ENCODE data around the gene LRP1B. TPM values are rescaled to one million over a fixed set of nuclear protein-coding genes. Genes with fewer than 3 reads are reported as not detected.

The LRP1B gene
- total RNA-seq, 2 experiments from 2014 or later: not detected

GRCh38 chr2:141805302-141805701 is 325.5 kb downstream of the LRP1B start:
- CTCF ChIA-PET: no interaction called here
- POLR2A ChIA-PET: no interaction called here

GRCh38 chr2:141796449-141796848 is 334.4 kb downstream of the LRP1B start:
- ChIA-PET CTCF (no interaction called here), POLR2A (no interaction called here)

GRCh38 chr2:141791521-141791920 is 339.3 kb downstream of the LRP1B start:
- ChIA-PET POLR2A (no interaction called here), CTCF (no interaction called here)

DNA sequence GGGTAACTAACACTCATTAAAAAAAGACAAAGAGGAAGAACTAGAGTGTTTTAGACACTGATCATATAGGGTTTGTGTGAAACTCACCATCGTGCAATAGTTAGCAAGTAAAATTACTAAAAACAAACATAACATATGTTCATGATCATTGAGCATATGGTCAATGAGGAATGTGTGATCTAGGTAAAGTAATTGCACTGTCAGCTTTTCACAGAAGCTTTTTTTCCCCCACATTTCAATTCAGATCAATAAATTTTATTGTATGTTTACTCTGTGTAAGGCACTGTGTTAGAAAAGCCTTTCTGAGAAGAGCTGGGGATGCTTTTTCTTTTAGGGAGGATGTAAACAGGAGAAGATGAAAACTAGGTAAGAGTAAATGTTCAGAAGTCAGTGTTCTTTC is 348.2 kb downstream of the LRP1B start:
- ChIA-PET CTCF (no interaction called here), POLR2A (no interaction called here)

DNA sequence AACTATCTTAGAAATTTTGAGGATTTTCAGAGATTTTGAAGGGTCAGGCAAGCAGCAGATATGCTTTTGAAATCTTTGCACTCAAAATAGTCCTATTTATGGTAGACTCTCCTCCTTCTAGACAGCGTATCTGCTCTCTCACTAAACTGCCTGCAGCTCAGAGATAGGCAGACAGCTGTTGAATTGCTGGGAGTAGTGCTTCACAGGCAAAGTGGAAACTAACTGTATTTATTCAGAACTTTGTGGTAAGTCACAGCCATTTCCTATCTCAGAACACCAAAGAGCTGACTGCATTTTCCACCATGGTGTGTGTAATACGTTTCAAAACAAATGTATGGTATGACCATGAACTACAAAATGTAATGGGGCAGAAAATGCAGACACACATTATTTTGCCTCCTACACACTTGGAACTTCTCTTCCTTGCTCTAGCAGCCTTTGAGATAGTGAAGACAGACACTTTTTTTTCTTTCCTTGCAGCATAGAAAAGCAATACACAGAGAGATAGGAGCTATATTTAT is 352.4 kb downstream of the LRP1B start:
- POLR2A ChIA-PET: no interaction called here
- CTCF ChIA-PET: no interaction called here

- ChIA-PET POLR2A (no interaction called here), CTCF (no interaction called here)
Observed at GRCh38 chr2:141770530-141770929, 360.3 kb downstream of the LRP1B start.

GRCh38 chr2:141767691-141768090 is 363.1 kb downstream of the LRP1B start:
- POLR2A ChIA-PET: no interaction called here
- CTCF ChIA-PET: no interaction called here

DNA sequence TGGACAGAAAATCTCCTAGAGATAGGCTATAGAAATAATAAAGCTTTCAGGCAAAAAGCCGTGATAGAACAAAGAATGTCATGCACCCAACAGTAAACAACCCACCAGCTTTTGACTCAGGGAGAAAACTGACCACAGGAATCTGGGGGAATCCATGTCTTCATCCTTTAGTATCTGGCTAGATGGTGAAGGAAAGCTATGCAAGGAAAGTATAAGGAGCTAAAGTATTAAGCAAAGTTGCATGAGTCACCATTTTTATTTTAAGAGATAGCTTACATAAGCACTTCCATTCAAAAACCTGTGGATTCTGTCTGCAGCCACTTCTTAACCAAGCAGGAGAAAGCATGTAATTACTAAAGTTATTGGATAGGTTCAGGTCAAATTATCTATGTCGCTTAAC is 363.8 kb downstream of the LRP1B start:
- ChIA-PET CTCF (no interaction called here), POLR2A (no interaction called here)

- ChIA-PET CTCF (no interaction called here), POLR2A (no interaction called here)
Observed at GRCh38 chr2:141766225-141766624, 364.6 kb downstream of the LRP1B start.

DNA sequence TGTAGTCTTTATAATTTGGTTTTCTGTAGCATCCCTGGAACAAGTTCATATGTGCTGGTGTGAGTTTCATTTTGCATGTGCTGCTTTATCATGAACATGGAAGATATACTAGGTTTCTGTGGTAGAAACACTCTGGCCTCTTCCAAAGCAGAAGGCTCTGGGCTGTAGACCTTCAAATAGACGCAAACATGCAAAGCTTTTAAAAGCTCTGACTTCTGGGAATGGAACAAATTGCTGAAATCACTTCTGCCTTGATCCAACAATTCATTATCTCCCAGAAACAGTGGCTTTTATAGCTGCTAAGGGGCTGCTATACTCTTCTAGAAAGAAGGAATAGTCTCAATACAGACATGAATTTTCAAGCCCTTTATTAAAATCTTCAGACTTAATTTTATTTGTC is 382.2 kb downstream of the LRP1B start:
- ChIA-PET POLR2A (no interaction called here), CTCF (no interaction called here)

DNA sequence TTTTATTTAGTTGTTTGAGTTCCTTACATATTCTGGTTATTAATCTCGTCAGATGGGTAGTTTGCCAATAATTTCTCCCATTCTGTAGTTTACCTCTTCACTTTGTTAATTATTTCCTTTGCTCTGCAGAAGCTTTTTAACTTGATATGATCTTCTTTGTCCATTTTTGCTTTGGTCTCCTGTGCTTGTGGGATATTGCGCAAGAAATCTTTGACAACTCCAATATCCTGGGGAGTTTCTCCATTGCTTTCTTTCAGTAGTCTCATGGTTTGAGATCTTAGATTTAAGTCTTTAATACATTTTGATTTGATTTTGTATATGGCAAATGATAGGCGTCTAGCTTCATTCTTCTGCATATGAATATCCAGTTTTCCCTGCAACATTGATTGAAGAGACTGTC is 389.2 kb downstream of the LRP1B start:
- ChIA-PET POLR2A (no interaction called here), CTCF (no interaction called here)

- POLR2A ChIA-PET: no interaction called here
- CTCF ChIA-PET: no interaction called here
Observed at GRCh38 chr2:141737492-141738255, 393.1 kb downstream of the LRP1B start.

DNA sequence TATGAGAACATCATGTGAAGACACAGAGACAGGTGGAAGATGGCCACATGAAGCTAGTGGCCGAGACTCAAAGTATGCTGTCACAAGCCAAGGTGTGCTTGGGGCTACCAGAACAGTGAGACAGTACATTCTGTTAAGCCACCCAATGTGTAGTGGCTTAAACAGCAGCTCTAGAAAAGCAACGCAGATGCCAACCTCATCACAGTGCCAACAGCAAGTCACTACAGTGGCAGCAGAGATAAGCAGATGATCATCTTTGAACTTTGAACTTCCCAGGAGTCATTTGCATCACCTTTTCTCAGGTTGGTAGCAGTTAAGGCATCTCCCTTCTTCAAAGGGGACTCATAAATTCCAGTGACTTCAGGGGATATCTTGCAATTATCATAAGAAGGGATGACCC is 394.4 kb downstream of the LRP1B start:
- CTCF ChIA-PET: no interaction called here
- POLR2A ChIA-PET: no interaction called here

GRCh38 chr2:141728886-141729285 is 401.9 kb downstream of the LRP1B start:
- CTCF ChIA-PET: no interaction called here
- POLR2A ChIA-PET: no interaction called here

DNA sequence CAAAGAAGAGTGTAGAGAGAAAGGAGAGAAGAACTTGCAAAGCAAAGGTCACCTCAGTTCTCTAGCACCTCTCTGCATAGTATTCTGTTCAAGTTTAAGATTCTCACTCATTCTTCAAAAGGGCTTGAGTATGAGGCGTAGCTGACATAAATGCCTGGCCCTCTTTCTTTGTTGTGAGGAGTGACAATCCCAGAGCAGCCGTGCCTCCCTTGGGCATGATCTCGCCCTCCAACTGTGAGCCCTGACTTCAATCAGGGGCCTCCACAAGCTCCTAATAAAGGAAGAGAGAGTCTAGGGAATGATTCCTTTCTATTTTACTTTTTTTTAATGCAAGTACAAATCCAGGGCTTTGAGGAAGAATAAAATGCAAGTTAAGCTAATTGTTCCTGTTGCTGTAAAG is 402.7 kb downstream of the LRP1B start:
- ChIA-PET CTCF (no interaction called here), POLR2A (no interaction called here)

DNA sequence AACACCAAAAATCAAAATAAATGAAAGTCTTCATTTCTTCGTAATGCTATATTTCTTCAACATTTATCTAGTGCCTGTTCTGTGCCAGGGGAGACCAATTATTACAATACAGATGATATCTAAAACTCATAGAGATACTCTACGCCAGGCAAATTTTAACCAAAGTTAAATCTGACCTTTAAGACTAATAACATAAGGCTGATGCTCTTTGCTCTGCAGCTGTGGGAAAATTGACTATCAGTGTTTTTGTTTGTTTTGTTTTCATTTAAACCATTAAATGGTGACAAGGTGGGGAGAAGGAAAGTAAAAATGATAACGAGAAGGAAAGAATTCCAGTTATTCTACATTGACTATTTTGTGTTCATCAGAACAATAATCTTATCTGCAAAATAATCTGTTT is 406.4 kb downstream of the LRP1B start:
- CTCF ChIA-PET: no interaction called here
- POLR2A ChIA-PET: no interaction called here

- CTCF ChIA-PET: no interaction called here
- POLR2A ChIA-PET: no interaction called here
Observed at GRCh38 chr2:141723814-141724213, 407.0 kb downstream of the LRP1B start.

GRCh38 chr2:141720476-141720875 is 410.3 kb downstream of the LRP1B start:
- ChIA-PET CTCF (no interaction called here), POLR2A (no interaction called here)

DNA sequence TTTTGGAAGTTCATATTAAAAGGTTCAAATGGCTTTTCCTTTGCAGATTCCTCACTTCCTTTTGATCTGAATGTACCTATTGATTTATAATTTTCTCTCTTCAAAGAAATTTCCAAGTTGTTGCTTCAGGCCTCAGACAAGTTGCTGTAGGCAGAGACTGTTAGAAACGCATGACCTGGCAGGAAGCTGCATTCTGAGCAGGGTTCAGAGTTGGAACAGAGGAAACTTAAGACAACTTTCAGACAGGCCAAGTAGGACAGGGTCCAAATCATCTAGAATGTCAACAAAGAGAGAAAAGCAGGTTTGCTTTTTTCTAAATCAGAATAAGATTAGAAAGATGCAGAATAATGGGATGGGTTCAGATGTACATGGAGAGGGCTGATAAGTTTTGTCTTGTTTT is 416.3 kb downstream of the LRP1B start:
- POLR2A ChIA-PET: no interaction called here
- CTCF ChIA-PET: no interaction called here

- ChIA-PET POLR2A (no interaction called here), CTCF (no interaction called here)
Observed at GRCh38 chr2:141711627-141712026, 419.2 kb downstream of the LRP1B start.

GRCh38 chr2:141710589-141711239 is 420.1 kb downstream of the LRP1B start:
- POLR2A ChIA-PET: no interaction called here

GRCh38 chr2:141709756-141710155 is 421.1 kb downstream of the LRP1B start:
- POLR2A ChIA-PET: no interaction called here
- CTCF ChIA-PET: no interaction called here

More at GRCh38 chr2:141710589-141711239, 420.1 kb downstream of the LRP1B start:
- CTCF ChIA-PET: no interaction called here
